RWPE2 (cell line): ENCODE data around the gene APLP1.
"Not testable (repeated sequence)": the region's sequence is repeated elsewhere in the genome, so short reads cannot be mapped to it uniquely, and the experiment has no call there.

ENCODE experiments used
- ATAC-seq: fragments of 200-7000 bp; cut with Tn5 transposase; 3 replicates; pipeline ENCODE4 v1.9.1; 2021; ENCODE audit warnings: low read depth
- DNase-seq: peaks from one replicate; pipeline ENCODE4 v3.0.0-alpha.2; 2020; ENCODE audit warnings: low spot score
- H3K27ac ChIP-seq: fragments of 450-650 bp; 2 replicates; pipeline ENCODE4 v1.5.1; 2017; ENCODE audit warnings: mild to moderate bottlenecking; ENCODE audit not compliant: poor library complexity, severe bottlenecking
- H3K27me3 ChIP-seq: fragments of 250-450 bp; sonication (Bioruptor Pico); 2 replicates; pipeline ENCODE4 v1.5.1; 2021; ENCODE audit warnings: mild to moderate bottlenecking, moderate library complexity; ENCODE audit not compliant: insufficient read depth, poor library complexity, severe bottlenecking
- H3K36me3 ChIP-seq: fragments of 250-450 bp; sonication (Bioruptor Pico); 2 replicates; pipeline ENCODE4 v1.5.1; 2020; ENCODE audit warnings: low read depth, mild to moderate bottlenecking, moderate library complexity
- H3K4me1 ChIP-seq: fragments of 250-450 bp; sonication (Bioruptor Pico); 2 replicates; pipeline ENCODE4 v1.5.1; 2021; ENCODE audit warnings: mild to moderate bottlenecking, moderate library complexity; ENCODE audit not compliant: insufficient read depth, poor library complexity, severe bottlenecking
- H3K4me3 ChIP-seq: fragments of 250-450 bp; sonication (Bioruptor Pico); 2 replicates; pipeline ENCODE4 v1.5.1; 2021; ENCODE audit warnings: mild to moderate bottlenecking, moderate library complexity; ENCODE audit not compliant: severe bottlenecking
- H3K9me3 ChIP-seq: fragments of 250-450 bp; sonication (Bioruptor Pico); 2 replicates; pipeline ENCODE4 v1.5.1; 2021; ENCODE audit warnings: mild to moderate bottlenecking, moderate library complexity; ENCODE audit not compliant: severe bottlenecking
- TF ChIP-seq, protein P1 (sequence below): fragments of 450-650 bp; IDR thresholded peaks from one replicate; pipeline ENCODE4 v1.5.1; 2017; ENCODE audit warnings: mild to moderate bottlenecking, moderate library complexity; ENCODE audit not compliant: poor library complexity, severe bottlenecking

Gene APLP1

GRCh38 chr19:35908010-35908441, 39.7 kb downstream of the APLP1 start, which contains the start of gene TYROBP:
TSS of gene TYROBP (minus strand) at chr19:35908295. CDS start at chr19:35908228, 67 bp downstream.
- TF ChIP-seq, protein P1, sequence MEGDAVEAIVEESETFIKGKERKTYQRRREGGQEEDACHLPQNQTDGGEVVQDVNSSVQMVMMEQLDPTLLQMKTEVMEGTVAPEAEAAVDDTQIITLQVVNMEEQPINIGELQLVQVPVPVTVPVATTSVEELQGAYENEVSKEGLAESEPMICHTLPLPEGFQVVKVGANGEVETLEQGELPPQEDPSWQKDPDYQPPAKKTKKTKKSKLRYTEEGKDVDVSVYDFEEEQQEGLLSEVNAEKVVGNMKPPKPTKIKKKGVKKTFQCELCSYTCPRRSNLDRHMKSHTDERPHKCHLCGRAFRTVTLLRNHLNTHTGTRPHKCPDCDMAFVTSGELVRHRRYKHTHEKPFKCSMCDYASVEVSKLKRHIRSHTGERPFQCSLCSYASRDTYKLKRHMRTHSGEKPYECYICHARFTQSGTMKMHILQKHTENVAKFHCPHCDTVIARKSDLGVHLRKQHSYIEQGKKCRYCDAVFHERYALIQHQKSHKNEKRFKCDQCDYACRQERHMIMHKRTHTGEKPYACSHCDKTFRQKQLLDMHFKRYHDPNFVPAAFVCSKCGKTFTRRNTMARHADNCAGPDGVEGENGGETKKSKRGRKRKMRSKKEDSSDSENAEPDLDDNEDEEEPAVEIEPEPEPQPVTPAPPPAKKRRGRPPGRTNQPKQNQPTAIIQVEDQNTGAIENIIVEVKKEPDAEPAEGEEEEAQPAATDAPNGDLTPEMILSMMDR = no peak
- Histone ChIP-seq H3K27ac (no peak within 1 kb of the TSS), H3K4me1 (no peaks in the 10 kb centered on the region), H3K9me3 (no peaks in the 10 kb centered on the region), H3K36me3 (no peaks in the 10 kb centered on the region), H3K4me3 (no peak within 1 kb of the TSS), H3K27me3 (no peaks in the 10 kb centered on the region)
- ATAC-seq (no peak), DNase-seq (no peak)

DNA sequence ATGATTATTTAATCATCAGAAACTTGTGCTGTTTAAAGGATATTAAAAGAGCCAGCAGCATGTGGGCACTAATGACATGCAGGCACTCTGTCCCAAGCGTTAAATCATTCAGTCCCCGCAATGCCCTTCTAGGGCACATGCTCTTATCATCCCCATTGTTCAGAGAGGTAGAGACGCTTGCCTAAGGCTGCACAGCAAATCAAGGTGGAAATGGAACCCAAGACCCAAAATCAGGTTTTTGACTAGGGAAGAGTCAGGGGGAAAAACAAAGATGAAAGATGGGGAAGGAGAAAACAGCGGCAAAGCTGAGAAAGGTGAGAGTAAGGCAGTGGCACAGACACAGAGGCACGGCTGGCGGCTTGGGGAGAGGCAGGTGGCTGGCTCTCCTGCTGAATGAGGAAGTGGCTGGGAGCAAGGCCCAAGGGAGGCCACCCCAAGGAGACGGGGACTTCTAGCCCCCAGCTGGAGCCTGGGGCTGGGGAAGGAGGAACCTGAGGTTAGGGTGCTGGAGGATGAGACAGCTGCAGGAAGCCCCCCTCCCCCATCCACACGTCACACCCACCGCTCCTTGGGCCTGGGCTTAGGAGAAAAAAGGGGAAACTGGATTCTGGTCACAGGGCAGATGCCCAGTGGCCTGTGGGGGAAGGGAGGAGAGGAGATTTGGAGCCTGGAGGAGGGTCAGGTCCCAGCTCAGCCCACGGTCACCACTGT, 40.8 kb downstream of the APLP1 start:
- no peak for ATAC-seq
- no peak overlapping the region for H3K4me3 ChIP-seq
- H3K27ac ChIP-seq = no peak overlapping the region
- no peak for DNase-seq
- H3K9me3 ChIP-seq = no peaks in the 10 kb centered on the region
- H3K4me1 ChIP-seq = no peaks in the 10 kb centered on the region
- H3K36me3 ChIP-seq = no peaks in the 10 kb centered on the region
- no peaks in the 10 kb centered on the region for H3K27me3 ChIP-seq
- TF ChIP-seq, protein P1 = no peak

DNA sequence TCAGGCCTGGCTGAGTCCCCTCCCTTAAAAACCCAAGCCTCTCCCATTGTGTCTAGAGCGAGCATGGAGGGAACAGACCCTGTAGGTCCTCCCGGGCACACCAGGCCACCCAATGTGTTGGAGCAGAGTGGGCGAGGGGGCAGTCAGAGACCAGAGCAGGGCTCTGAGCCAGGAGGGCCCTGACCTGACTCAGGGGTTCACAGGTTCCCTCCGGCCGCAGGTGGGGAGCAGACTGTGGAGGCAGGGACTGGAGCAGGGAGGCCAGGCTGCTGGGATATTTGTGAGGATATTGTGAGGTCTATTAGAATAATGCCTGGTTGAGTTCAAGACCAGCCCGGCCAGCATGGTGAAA, 41.3 kb downstream of the APLP1 start:
- ATAC-seq = no peak
- TF ChIP-seq, protein P1 = no peak
- Histone ChIP-seq H3K9me3 (no peaks in the 10 kb centered on the region), H3K4me3 (no peak overlapping the region), H3K27me3 (no peaks in the 10 kb centered on the region), H3K36me3 (no peaks in the 10 kb centered on the region), H3K27ac (no peak overlapping the region), H3K4me1 (no peaks in the 10 kb centered on the region)
- no peak for DNase-seq

GRCh38 chr19:35910355-35910754, 42.0 kb downstream of the APLP1 start:
- not testable (repeated sequence) for H3K9me3 ChIP-seq, H3K4me1 ChIP-seq, H3K27ac ChIP-seq, H3K27me3 ChIP-seq, ATAC-seq, DNase-seq, H3K4me3 ChIP-seq, H3K36me3 ChIP-seq

DNA sequence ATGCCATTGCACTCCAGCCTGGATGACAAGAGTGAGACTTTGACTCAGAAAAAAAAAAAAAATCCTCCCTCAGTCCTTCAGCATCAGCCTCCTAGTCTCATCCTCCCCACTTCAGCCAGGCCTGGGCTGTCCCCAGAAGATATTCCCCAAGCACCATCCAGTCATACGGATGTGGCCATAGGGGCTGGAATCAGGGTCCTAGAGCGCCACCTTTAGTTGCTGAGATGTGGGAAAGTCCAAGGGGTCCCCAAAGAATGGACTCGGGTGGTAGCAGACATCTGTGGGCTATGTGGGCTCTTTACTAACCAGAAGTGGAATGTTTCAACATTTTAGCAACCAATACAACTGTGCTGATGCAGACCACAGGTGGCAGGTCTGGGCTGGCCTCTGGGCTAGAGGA, 42.8 kb downstream of the APLP1 start:
- Histone ChIP-seq H3K27ac (no peak overlapping the region), H3K4me3 (no peak overlapping the region), H3K36me3 (no peaks in the 10 kb centered on the region), H3K27me3 (no peaks in the 10 kb centered on the region), H3K9me3 (no peaks in the 10 kb centered on the region), H3K4me1 (no peaks in the 10 kb centered on the region)
- DNase-seq (no peak), ATAC-seq (0 out of 3 replicates have a peak, but pooled peaks have one; percentile 29)
- TF ChIP-seq, protein P1 = no peak
